HepG2 (cell line): ENCODE data around the gene PDIK1L. TPM values are rescaled to one million over a fixed set of nuclear protein-coding genes. Genes with fewer than 3 reads are reported as not detected.

Source experiments
- ATAC-seq: fragments of 200-7000 bp; cut with Tn5 transposase; 3 replicates; pipeline ENCODE4 v1.9.1; 2020; ENCODE audit warnings: mild to moderate bottlenecking, moderate library complexity
- BruUV-seq: library from RNA; stranded (reverse); fragments of 400-500 nt; replicated peaks from 2 replicates; lab custom pipeline; 2021; lab: Mats Ljungman, UMichigan
- CTCF ChIA-PET: fragments of 300-600 bp; formaldehyde crosslinking; extraction: SDS; loops from one replicate; lab custom pipeline; 2021; ENCODE audit warnings: low total read pairs, inconsistent platforms, low intra/inter-chr PET ratio; lab: Yijun Ruan, JAX
- POLR2A ChIA-PET: fragments of 350-600 bp; sonication (Branson Sonifier 250); formaldehyde crosslinking; loops from one replicate; lab custom pipeline; 2020; ENCODE audit warnings: antibody characterized with exemption, inconsistent platforms; lab: Yijun Ruan, JAX
- DNase-seq: peaks from one replicate; pipeline ENCODE4 v3.0.0-alpha.2; 2015; ENCODE audit warnings: low spot score
- FAIRE-seq: peaks from 3 replicates; lab custom pipeline; 2011; peaks lifted over from hg19 to GRCh38; lab: Jason Lieb, UNC
- H2AFZ ChIP-seq: one replicate; pipeline ENCODE4 v1.6.1; 2011; ENCODE audit warnings: low read length, inconsistent platforms
- H3K27ac ChIP-seq: fragments of 300-600 bp; 3 replicates; pipeline ENCODE4 v1.8.0; 2011; ENCODE audit warnings: mixed run types, mild to moderate bottlenecking, mixed read lengths, low read length, inconsistent platforms; ENCODE audit not compliant: insufficient read depth; ENCODE audit errors: extremely low read length
- H3K27me3 ChIP-seq, 2 experiments: fragments of 200-600 bp in 1 of 2; 2 replicates in 1 of 2; 3 replicates in 1 of 2; pipeline versions ENCODE4 v1.6.0 to v1.8.0; 2011; ENCODE audit warnings: low read length in 2 of 2, mild to moderate bottlenecking in 2 of 2, moderate library complexity in 2 of 2, inconsistent platforms in 1 of 2; ENCODE audit not compliant: insufficient read depth in 2 of 2, control insufficient read depth in 1 of 2
- H3K36me3 ChIP-seq, 2 experiments: fragments of 200-600 bp in 1 of 2; replicated peaks in 1 of 2; 2 replicates in 1 of 2; 3 replicates in 1 of 2; pipeline versions ENCODE4 v1.5.1 to v1.8.0; 2011; ENCODE audit warnings: low read length in 2 of 2, inconsistent platforms in 1 of 2; ENCODE audit not compliant: insufficient read depth in 2 of 2, control insufficient read depth in 1 of 2
- H3K4me1 ChIP-seq: 2 replicates; pipeline ENCODE4 v1.5.1; 2012; ENCODE audit warnings: low read length, inconsistent platforms; ENCODE audit not compliant: insufficient read depth
- H3K4me2 ChIP-seq: 2 replicates; pipeline ENCODE4 v1.6.0; 2011; ENCODE audit warnings: low read depth, low read length, inconsistent platforms
- H3K4me3 ChIP-seq, 3 experiments: fragments of 200-600 bp in 1 of 3; sonication (generic), shearing (Covaris generic) in 1 of 3; replicated peaks in 1 of 3; 2 replicates each; pipeline ENCODE4 v1.5.1; 2011 to 2016; ENCODE audit warnings: low read length in 3 of 3, inconsistent platforms in 2 of 3, low read depth in 2 of 3, mild to moderate bottlenecking in 2 of 3, control low read depth in 1 of 3, mixed read lengths in 1 of 3; ENCODE audit not compliant: insufficient read depth in 1 of 3
- H3K79me2 ChIP-seq: one replicate; pipeline ENCODE4 v1.6.1; 2011; ENCODE audit warnings: low read length, inconsistent platforms; ENCODE audit not compliant: insufficient read depth
- H3K9ac ChIP-seq: 2 replicates; pipeline ENCODE4 v1.6.0; 2011; ENCODE audit warnings: mild to moderate bottlenecking, low read depth, low read length, inconsistent platforms; ENCODE audit not compliant: insufficient read depth
- H3K9me3 ChIP-seq: 2 replicates; pipeline ENCODE4 v1.5.1; 2012; ENCODE audit warnings: mild to moderate bottlenecking, low read length
- H4K20me1 ChIP-seq: 2 replicates; pipeline ENCODE4 v1.6.0; 2011; ENCODE audit warnings: inconsistent platforms, mild to moderate bottlenecking, low read length, moderate library complexity; ENCODE audit not compliant: insufficient read depth
- AGO1 ChIP-seq: fragments of 200-400 bp; formaldehyde crosslinking; IDR thresholded peaks from 2 replicates; pipeline ENCODE4 v1.6.1; 2017; ENCODE audit warnings: mild to moderate bottlenecking, low read depth, low read length, moderate library complexity; ENCODE audit not compliant: poor library complexity, severe bottlenecking
- DPF2 ChIP-seq: sonication (generic); formaldehyde crosslinking; IDR thresholded peaks from 2 replicates; pipeline ENCODE4 v1.4.0; 2020; ENCODE audit warnings: mild to moderate bottlenecking, low read depth, missing genetic modification reagents, borderline replicate concordance
- GTF3A ChIP-seq: sonication (generic); formaldehyde crosslinking; conservative IDR thresholded peaks from 2 replicates; pipeline ENCODE4 v1.4.0; 2020; ENCODE audit warnings: mild to moderate bottlenecking, missing genetic modification reagents
- HNF4A ChIP-seq: sonication (generic); formaldehyde crosslinking; IDR thresholded peaks from 2 replicates; pipeline ENCODE4 v1.4.0; 2020; ENCODE audit warnings: missing genetic modification reagents
- IRF1 ChIP-seq: sonication (generic); formaldehyde crosslinking; IDR thresholded peaks from 2 replicates; pipeline ENCODE4 v1.4.0; 2020; ENCODE audit warnings: low read depth, mild to moderate bottlenecking, missing genetic modification reagents
- MEF2D ChIP-seq: sonication (generic); formaldehyde crosslinking; IDR thresholded peaks from 2 replicates; pipeline ENCODE4 v1.5.1; 2020; ENCODE audit warnings: mild to moderate bottlenecking, missing genetic modification reagents
- MXD1 ChIP-seq: sonication (generic); formaldehyde crosslinking; IDR thresholded peaks from 2 replicates; pipeline ENCODE4 v1.4.0; 2020; ENCODE audit warnings: mild to moderate bottlenecking, missing genetic modification reagents
- PRDM10 ChIP-seq: sonication (generic); formaldehyde crosslinking; IDR thresholded peaks from 2 replicates; pipeline ENCODE4 v1.4.0; 2020; ENCODE audit warnings: low read depth, missing genetic modification reagents
- RAD51 ChIP-seq: fragments of 450-650 bp; IDR thresholded peaks from 2 replicates; pipeline ENCODE4 v1.6.1; 2016; ENCODE audit warnings: borderline replicate concordance
- SNAPC2 ChIP-seq: sonication (generic); formaldehyde crosslinking; IDR thresholded peaks from 2 replicates; pipeline ENCODE4 v1.8.1; 2022; ENCODE audit warnings: mild to moderate bottlenecking, missing genetic modification reagents
- TCF7L2 ChIP-seq: IDR thresholded peaks from 2 replicates; pipeline ENCODE4 v1.6.1; 2011; ENCODE audit warnings: mild to moderate bottlenecking, low read depth, low read length, moderate library complexity
- ZNF546 ChIP-seq: sonication (generic); formaldehyde crosslinking; conservative IDR thresholded peaks from 2 replicates; pipeline ENCODE4 v1.8.1; 2023; ENCODE audit warnings: mild to moderate bottlenecking, missing genetic modification reagents
- ZNF644 ChIP-seq: IDR thresholded peaks from 2 replicates; pipeline ENCODE4 v1.6.1; 2016; ENCODE audit warnings: low read depth
- ZNF784 ChIP-seq: sonication (generic); formaldehyde crosslinking; IDR thresholded peaks from 2 replicates; pipeline ENCODE4 v1.5.1; 2020; ENCODE audit warnings: missing genetic modification reagents, mild to moderate bottlenecking, borderline replicate concordance
- WGBS: methylation state at CpG from one replicate; pipeline ENCODE4 v1.1.6; 2017; ENCODE audit warnings: low lambda C conversion rate; 5-methylcytosine and 5-hydroxymethylcytosine counted together
- in situ Hi-C: cut with HindIII; loops from 2 replicates; pipeline ENCODE4 v1.10.0; 2017; ENCODE audit warnings: low pct_unique_long_range_greater_than_20kb; ENCODE audit not compliant: extremely low pct_ligation_motif_present
- intact Hi-C: fragments of 100-400 bp; cut with micrococcal nuclease; formaldehyde crosslinking; loops from one replicate; pipeline ENCODE4 v1.10.0; 2022; ENCODE audit not compliant: unreplicated experiment
- polyA plus RNA-seq, 8 experiments: library from polyadenylated mRNA; depleted of rRNA in 3 of 8; stranded (reverse) in 7 of 8; unstranded in 1 of 8; fragments of >200 nt; fragmentation: Illumina TruSeq in 4 of 8; extraction: Trizol in 4 of 8; gene quantifications; 2 replicates each; pipeline versions ENCODE4 v1.2.1 to v1.2.3, GENCODE V29; 2011 to 2016; ENCODE audit warnings: low read depth in 4 of 8, missing spikeins in 1 of 8, mixed read lengths in 1 of 8; ENCODE audit not compliant: insufficient read depth in 1 of 8
- total RNA-seq, 5 experiments: library from RNA; depleted of rRNA; stranded (reverse); fragments of >200 nt; fragmentation: Illumina TruSeq; extraction: Trizol; gene quantifications; 2 replicates each; pipeline ENCODE4 v1.2.3, GENCODE V29; 2016; ENCODE audit warnings: low read depth in 1 of 5
- TF ChIP-seq, protein P1 (sequence below): sonication (generic); formaldehyde crosslinking; IDR thresholded peaks from 2 replicates; pipeline ENCODE4 v1.4.0; 2020; ENCODE audit warnings: low read depth, mild to moderate bottlenecking, missing genetic modification reagents
- TF ChIP-seq, protein P2 (sequence below): sonication (generic); formaldehyde crosslinking; IDR thresholded peaks from 2 replicates; pipeline ENCODE4 v1.4.0; 2020; ENCODE audit warnings: missing genetic modification reagents, mild to moderate bottlenecking, borderline replicate concordance

PDIK1L gene
- total and polyA plus RNA-seq, 2 of the 13 experiments (the other 11 are each of a cell fraction or from before 2014, with no cell fraction given), result 1.9 to 4.6 TPM

- no peak for TF ChIP-seq DPF2 (CRISPR knock-in tag)
- TF ChIP-seq HNF4A (CRISPR knock-in tag), result no peak
- no peak for TF ChIP-seq ZNF644 (CRISPR knock-in tag)
- TF ChIP-seq TCF7L2, result no peak
- TF ChIP-seq, protein P1, sequence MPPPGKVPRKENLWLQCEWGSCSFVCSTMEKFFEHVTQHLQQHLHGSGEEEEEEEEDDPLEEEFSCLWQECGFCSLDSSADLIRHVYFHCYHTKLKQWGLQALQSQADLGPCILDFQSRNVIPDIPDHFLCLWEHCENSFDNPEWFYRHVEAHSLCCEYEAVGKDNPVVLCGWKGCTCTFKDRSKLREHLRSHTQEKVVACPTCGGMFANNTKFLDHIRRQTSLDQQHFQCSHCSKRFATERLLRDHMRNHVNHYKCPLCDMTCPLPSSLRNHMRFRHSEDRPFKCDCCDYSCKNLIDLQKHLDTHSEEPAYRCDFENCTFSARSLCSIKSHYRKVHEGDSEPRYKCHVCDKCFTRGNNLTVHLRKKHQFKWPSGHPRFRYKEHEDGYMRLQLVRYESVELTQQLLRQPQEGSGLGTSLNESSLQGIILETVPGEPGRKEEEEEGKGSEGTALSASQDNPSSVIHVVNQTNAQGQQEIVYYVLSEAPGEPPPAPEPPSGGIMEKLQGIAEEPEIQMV (CRISPR knock-in tag), result no peak
- TF ChIP-seq ZNF546 (CRISPR knock-in tag), result no peak
- no peak for TF ChIP-seq MXD1 (CRISPR knock-in tag)
- no peak for TF ChIP-seq RAD51
- TF ChIP-seq, protein P2, sequence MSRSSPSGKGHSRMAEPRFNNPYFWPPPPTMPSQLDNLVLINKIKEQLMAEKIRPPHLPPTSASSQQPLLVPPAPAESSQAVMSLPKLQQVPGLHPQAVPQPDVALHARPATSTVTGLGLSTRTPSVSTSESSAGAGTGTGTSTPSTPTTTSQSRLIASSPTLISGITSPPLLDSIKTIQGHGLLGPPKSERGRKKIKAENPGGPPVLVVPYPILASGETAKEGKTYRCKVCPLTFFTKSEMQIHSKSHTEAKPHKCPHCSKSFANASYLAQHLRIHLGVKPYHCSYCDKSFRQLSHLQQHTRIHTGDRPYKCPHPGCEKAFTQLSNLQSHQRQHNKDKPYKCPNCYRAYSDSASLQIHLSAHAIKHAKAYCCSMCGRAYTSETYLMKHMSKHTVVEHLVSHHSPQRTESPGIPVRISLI (CRISPR knock-in tag), result no peak
- TF ChIP-seq GTF3A (CRISPR knock-in tag), result no peak
- TF ChIP-seq SNAPC2 (CRISPR knock-in tag), result no peak
- TF ChIP-seq AGO1, result no peak
- no peak for TF ChIP-seq PRDM10 (CRISPR knock-in tag)
- TF ChIP-seq ZNF784, result no peak
- no peak for TF ChIP-seq MEF2D (CRISPR knock-in tag)
- no peak for TF ChIP-seq IRF1
- TF ChIP-seq, all 625 proteins: peak for 0
- H3K4me1 ChIP-seq, result peaks cover 8% of the 10 kb centered on the region; the same call in 1 of the 2 replicates
- no peaks in the 10 kb centered on the region for H3K36me3 ChIP-seq
- in situ Hi-C loops, result loop anchor here (10.0 kb wide), 1 partner anchor 52 kb away; the partner anchor contains the start of gene FAM110D
- DNase-seq (no peak), FAIRE-seq (no peak), ATAC-seq (no peak)
- H3K9me3 ChIP-seq, result no peaks in the 10 kb centered on the region
- no peaks in the 10 kb centered on the region for H4K20me1 ChIP-seq
- H3K4me3 ChIP-seq, result no peak overlapping the region
- peaks cover 0 to 18% of the 10 kb centered on the region in 2 experiments; a peak in 1 of 5 replicates for H3K27me3 ChIP-seq
- H3K27ac ChIP-seq, result no peak overlapping the region
- WGBS, result 0% methylated on average over 2 of the region's 2 CpGs
- no peak overlapping the region for H2AFZ ChIP-seq
- CTCF ChIA-PET, result no interaction called here
- POLR2A ChIA-PET, result no interaction called here
- BruUV-seq, result no TSS peak
- no peak overlapping the region for H3K4me2 ChIP-seq
- no peaks in the 10 kb centered on the region for H3K79me2 ChIP-seq
- no peak overlapping the region for H3K9ac ChIP-seq
- intact Hi-C loops, result no loop called here
Observed at GRCh38 chr1:26102526-26102925, 9.1 kb upstream of the PDIK1L start.
